Islet of Langerhans (tissue), 1 donor: ENCODE results near the gene RMRP.
"Not testable (repeated sequence)": the region's sequence is repeated elsewhere in the genome, so short reads cannot be mapped to it uniquely, and the experiment has no call there.

Source experiments
- FAIRE-seq: peaks from one replicate; lab custom pipeline; 2011; peaks lifted over from hg19 to GRCh38; lab: Jason Lieb, UNC

Gene RMRP

DNA sequence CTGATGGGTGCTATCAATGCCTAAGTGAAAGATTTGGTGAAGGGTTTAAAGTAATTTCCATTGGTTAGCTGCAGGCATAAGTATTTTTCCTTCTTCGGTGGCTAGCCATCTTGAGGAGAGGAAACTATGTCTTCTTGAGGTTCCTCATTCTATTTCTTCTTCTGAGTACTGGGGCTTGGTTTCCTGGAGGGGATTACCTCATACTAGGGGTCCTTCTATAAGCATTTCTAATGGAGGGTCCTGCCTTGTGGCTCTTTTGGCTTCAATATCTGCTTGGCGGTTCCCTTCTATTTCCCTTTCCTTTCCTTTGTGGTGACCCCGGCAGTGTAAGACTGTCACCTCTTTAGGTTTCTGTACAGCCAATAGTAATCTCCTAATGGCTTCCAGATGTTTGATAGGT lies 16.3 kb downstream of the RMRP start:
- FAIRE-seq: not testable (repeated sequence)

DNA sequence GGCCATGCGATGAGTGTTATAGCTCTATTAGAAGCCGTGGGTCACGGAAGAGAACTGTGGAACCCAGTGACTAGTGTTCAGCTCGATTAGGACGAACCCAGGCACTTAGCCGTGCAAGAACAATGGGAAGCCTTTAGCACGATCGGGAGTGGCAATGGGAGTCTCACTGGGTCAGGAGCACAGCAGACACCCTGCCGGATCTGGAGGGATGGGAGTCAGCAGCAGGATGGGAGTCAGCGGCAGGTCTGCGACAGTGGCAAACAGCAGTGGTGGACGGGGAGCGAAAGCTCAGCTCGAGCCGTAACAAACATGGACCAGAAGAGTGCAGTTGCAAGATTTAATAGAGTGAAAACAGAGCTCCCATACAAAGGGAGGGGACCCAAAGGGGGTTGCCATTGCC lies 17.4 kb downstream of the RMRP start:
- not testable (repeated sequence) for FAIRE-seq

- no peak for FAIRE-seq
Measured at GRCh38 chr9:35639631-35640030, 18.2 kb downstream of the RMRP start.

DNA sequence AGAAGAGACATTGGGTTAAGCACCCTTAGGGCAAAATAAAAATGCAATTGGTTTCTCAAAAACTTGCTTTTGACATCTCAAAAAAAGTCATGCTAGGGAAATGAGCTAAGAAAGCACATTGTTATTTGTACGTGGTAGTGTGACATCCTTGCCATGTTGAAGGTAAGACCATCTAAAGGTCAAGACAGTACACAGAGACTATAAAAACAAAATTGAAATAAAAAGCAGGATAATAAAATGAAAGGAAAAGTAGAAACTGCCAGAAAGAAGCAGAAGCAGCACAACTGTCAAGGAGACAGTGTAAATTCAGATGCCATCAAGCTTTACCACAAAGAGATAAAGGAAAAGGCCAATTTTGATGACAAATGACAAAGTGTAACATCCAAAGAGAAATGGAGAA lies 18.6 kb downstream of the RMRP start:
- not testable (repeated sequence) for FAIRE-seq

GRCh38 chr9:35638751-35639150 lies 19.1 kb downstream of the RMRP start:
- FAIRE-seq: not testable (repeated sequence)

GRCh38 chr9:35637427-35637955 lies 20.3 kb downstream of the RMRP start:
- FAIRE-seq: not testable (repeated sequence)

- not testable (repeated sequence) for FAIRE-seq
Measured at GRCh38 chr9:35636877-35637246, 21.0 kb downstream of the RMRP start.

GRCh38 chr9:35636135-35636876 lies 21.5 kb downstream of the RMRP start:
- no peak for FAIRE-seq

GRCh38 chr9:35635730-35636129 lies 22.1 kb downstream of the RMRP start:
- FAIRE-seq: no peak

DNA sequence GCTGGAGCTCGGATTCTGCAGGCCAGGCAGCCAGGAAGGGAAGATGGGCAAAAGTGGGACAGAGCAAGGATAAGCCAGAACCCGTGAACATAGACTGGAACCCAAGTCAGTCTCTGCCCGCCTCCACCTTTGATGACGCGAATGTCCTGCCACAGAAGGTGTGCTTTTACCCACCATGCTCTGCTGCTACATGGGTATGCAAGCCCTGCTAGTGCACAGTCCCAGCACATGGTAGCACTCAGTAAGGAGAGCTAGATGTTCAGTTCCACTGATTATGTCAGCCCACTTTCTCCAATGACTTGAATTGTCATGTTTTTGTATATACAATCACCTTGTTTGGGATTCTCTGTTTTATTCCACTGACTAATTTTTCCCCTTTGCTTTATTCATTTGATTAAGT lies 28.2 kb downstream of the RMRP start:
- FAIRE-seq: no peak

GRCh38 chr9:35628389-35628991 lies 29.3 kb downstream of the RMRP start:
- FAIRE-seq: no peak

DNA sequence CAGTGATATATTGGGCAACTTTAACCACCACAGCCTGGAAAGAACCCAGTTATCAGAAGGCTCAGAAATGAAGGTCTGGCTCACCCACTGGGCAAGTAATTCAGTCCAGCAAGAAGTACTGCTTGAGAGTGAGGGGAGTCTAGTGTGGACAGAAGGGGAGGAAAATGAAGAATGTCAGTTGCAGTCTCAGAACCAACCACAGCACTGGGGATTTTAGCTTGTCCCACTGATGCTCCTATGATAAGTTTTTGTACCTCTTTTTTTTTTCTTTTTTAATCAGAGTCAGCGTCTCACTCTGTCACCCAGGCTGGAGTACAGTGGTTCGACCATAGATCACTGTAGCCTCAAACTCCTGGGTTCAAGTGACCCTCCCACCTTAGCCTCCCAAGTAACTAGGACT lies 30.2 kb downstream of the RMRP start:
- no peak for FAIRE-seq

- no peak for FAIRE-seq
Measured at GRCh38 chr9:35619800-35620158, 38.0 kb downstream of the RMRP start.

DNA sequence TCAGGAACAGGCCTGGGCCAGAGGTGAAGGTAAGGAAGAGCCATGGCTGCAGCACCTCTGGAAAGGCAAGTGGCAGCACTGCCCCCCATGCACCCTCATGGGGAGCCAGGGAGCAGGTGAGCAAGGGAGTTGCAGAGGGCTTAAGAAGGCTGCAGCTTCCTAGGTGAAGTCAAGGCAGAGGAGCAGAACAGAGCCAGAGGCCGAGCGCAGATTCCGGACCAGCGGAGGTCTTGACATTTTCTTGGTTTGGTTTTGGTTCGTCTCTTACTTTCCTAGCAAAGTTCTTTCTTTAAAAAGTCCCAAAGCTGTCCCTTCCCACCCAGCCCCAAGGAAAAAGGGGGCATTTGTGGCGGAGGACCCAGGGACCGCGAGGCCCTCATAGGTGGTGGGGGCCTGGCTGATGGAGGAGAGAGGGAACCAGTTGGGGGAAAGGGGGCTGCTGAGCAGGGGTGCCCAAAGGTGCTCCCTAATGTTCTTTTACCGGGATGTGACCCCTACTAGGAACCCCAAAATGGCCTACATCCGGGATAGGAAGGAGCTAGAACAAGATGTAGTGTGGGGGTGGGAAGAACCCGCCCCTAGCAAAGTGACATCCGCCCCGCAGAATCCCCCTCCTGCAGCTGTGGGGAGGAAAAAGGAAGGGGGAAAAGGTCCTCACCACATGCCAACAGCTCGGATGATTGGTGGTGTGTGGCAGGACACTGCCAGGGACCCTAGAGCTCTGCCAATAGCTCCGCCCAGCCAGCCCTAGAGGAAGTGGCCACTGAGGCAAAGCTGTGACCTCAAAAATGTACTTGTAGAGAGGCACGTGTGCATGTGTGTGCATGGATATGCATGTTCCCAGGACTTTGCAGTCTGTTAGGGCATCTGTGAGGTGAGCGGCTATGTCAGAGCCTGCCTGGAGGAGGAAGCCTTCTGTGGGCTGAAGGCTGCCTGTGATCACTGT lies 38.7 kb downstream of the RMRP start:
- FAIRE-seq: no peak

GRCh38 chr9:35618325-35618727 lies 39.5 kb downstream of the RMRP start, which contains the start of gene CD72:
CD72 (minus strand) TSS chr9:35618413; CDS start chr9:35618303, 110 bp downstream.
- FAIRE-seq: no peak

DNA sequence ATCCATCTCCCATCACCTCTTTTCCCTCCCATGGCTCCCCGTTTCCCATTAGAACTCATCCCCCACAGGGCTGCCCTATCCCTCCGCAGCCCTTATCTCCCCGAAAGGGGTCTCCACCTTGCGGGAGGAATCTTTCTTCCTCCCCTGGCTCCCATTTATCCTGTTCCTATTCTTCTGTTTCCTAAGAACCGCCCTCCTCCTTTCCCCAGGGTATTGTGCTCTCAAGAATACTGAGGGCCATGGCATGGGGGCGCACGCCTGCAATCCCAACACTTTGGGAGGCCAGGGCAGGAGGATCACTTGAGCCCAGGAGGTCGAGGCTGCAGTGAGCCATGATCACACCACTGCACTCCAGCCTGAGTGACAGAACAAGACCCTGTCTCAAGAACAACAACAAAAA lies 40.3 kb downstream of the RMRP start:
- FAIRE-seq: no peak

DNA sequence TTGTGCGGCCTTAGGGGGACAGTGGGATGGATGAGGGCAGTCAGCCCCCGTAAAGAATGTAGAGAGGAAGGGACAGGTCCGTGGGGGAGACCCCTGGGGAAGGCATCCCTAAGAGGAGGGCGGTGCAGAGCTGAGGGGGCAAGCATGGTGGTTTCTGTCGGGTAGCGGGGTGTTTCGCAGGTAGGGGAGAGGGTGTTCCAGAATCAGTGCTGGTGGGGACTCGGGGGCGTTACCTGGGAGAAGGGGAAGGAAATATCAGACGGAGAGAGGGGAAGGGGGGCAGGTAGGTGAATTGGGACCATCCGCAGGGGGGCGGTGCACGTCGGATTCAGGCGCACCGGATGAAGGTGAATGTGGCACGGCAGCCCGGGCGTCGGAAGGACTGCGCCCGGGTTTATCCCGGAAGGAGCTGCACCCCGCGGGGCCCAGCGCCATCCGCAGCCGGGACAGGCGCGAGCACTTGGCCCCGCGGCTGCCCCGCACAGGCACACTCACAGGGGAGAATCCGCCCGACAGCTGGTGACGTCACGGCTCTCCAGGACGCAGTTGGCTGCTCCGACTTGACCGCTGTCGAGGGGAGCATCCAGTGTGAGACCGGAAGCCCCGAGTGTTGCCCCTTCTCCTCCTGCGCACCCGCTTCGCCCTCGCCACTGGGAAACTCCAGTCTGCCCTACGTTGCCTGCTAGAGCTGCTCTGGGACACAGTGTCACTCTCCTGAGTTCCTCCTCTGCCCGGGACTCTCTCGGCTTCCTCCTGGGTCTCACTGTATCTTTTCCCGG lies 40.9 kb downstream of the RMRP start:
- FAIRE-seq: no peak

GRCh38 chr9:35615981-35616680 lies 41.7 kb downstream of the RMRP start:
- no peak for FAIRE-seq

DNA sequence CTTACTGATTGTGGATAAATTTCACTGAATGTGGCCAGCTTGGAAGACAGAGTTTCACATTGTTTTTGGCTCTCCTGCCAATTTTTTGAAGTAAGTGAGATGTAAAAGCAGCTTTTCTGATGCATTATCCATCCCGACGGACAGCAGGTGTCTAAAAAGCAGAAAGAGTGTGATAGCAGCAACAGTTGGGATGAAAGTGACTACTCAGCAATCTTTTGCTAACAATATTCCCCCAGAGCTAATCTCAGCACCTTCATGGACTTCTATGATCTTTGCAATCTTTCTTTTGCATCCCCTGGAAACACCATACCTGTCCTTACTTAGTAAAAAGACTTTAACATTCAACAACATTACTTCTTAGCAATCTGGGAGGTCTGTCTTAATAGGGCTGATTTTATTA lies 45.0 kb downstream of the RMRP start:
- no peak for FAIRE-seq

GRCh38 chr9:35612066-35612465 lies 45.8 kb downstream of the RMRP start:
- not testable (repeated sequence) for FAIRE-seq

DNA sequence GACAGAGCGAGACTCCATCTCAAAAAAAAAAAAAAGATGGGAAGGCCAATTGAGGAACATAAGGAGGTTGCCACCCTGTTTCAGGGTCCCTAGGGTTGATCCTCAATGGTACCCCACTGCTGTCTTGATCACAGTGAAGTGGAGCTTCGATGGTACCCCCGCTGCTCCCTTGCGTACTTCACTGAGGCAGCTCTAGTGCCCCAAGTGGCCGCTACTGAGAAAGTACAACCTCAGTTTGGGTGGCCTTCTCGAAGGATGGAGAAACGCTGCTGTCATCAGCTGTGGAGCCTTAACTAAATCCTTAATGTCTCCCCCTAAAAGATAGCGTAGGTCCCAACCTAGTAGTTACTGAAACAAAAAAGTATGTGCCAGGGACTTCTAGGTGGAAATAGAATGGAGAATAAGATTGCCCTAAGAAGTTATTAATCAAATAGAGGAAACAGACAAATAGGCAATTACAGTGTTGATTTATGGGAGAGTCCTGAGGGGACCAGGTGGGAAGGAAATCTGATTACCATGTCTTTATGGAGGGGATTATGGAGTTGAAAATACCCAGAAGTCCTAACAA lies 46.5 kb downstream of the RMRP start:
- FAIRE-seq: no peak
